Measurements from ENCODE around the gene MAD1L1.

- no peak for TF ChIP-seq CTCF (IDR thresholded peaks at IDR 0.05; ENCODE audit: insufficient read depth, low read length, poor library complexity, severe bottlenecking)
- TF ChIP-seq EZH2phosphoT487 (conservative IDR thresholded peaks at IDR 0.05; ENCODE audit: low read length) = no peak
Observed at GRCh38 chr7:2087744-2088143, 145.0 kb downstream of the MAD1L1 start.
